ENCODE results near the gene HSD17B10.
"Not testable (repeated sequence)": the region's sequence is repeated elsewhere in the genome, so short reads cannot be mapped to it uniquely, and the experiment has no call there.

HSD17B10 gene

GRCh38 chrX:53433651-53434639 lies at the start of gene HSD17B10:
Gene HSD17B10, minus strand, starts transcription at chrX:53434370. Its CDS starts 25 bp downstream, at chrX:53434345.
- DNase-seq, result peak; percentile 74

DNA sequence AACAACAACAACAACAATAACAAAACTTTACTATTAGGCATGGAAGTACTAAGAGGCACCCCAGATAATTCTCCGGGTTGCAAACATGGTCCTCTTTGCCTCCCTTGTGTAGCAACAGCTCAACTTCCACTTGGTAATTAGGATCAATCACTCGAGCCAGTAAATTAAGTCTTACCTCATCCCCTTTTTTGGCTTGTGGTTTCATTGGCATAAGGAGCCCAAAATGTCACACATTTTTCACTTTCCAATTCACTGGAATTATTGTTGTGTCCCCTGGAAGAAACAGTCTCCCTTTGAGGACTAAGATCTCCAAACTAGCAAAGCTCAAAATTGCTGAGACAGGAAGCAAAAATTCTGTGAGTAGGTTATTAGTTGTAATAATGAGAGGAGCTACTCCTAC lies 49.2 kb upstream of the HSD17B10 start:
- DNase-seq, result no peak

DNA sequence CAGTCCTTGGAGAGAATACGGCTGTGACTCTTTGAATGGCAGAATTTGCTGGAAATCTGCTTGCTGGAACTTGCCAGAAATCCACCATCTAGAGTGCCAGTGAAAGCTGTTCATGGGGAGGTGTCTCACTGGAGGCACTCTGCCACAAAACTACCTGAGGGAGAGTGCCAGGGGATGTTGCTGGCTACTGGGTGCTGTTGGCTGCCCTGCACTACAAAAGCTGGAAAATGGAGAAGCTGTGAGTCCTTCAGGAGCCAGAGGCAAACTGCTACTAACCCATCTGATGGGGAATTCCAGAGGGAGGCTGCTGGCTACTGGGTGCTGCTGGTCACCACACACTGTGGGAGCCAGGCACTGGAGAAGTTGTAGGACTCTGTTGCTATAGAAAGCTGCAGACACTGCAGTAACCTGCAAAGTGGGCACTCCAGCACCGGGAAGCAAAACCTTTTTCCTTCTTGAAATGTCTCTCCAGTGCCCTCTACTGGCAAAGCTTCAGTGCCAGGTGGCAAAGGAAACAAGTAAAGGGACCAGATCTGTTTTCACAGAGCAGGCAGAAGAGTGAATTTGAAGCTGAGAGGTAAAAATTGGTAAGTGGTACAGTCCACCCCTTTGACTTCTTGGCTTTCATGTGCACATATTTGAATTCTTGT lies 47.8 kb upstream of the HSD17B10 start:
- DNase-seq, result peak; percentile 2

- no peak for DNase-seq
Observed at GRCh38 chrX:53481093-53481492, 46.9 kb upstream of the HSD17B10 start.

GRCh38 chrX:53479301-53479700 lies 45.1 kb upstream of the HSD17B10 start:
- DNase-seq, result no peak

DNA sequence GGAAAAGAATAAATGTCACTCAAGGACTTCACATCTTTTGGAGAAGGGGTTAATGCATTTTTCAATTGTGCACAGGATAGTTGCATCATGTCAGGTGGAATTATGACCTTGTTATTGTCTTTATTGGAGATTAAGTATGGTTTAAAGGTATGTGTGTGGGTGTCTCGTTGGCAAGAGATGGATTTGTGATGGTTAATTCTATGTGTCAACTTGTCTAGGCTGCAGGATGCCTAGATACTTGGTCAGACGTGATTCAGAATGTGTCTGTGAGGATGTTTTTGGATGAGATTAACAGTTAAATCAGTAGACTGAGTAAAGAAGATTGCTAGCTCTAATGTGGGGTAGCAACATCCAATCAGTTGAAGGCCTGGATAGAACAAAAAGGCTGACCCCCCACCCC lies 42.2 kb upstream of the HSD17B10 start:
- no peak for DNase-seq

DNA sequence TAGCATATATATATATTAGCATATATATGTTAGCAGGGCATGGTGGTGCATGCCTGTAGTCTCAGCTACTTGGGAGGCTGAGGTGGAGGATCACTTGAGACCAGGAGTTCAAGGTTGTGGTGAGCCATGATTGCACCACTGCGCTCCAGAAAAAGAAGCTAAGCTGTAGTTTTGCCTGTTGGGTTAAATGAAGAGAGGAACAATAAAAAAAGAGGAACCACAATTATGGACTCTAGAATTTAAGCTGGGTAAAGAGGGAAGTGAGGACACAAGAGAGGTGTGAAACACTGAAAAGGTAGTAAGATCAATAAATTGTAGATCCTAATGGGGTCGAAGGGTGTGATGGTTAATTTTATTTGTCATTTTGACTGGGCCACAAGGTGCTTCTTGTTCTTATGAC lies 40.5 kb upstream of the HSD17B10 start:
- DNase-seq, result no peak

DNA sequence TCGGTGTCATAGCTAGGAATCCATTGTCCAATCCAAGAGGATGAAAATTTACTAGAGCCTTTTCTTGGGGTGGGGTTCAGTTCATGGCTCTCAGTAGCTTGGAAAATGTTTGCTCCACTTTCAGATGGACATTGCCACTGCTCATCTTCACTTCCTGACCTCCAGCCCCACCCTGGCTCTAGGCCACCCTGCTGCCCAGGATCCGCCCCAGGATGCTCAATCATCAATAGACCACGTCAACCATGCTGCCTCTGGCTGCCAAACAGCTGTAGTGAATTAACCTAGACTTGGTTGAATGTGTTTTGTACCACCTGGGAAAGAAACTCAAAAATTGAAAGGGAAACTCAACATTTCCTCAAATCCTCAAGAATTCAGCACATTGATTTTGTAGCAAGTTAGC lies 37.2 kb upstream of the HSD17B10 start:
- DNase-seq, result no peak

DNA sequence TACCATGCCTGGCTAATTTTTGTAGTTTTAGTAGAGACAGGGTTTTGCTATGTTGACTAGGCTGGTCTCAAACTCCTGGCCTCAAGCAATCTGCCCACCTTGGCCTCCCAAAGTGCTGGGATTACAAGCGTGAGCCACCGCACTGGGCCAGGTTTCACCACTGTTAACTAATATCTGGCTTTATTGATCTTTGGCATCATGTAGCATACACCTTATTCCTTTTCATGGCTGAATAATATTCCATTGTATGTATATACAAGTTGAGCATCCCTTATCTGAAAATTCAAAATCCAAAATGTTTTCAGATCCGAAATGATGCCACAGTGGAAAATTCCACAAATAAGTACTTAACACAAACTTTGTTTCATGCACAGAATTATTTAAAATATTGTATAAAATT lies 34.5 kb upstream of the HSD17B10 start:
- DNase-seq, result not testable (repeated sequence)

GRCh38 chrX:53458082-53458481 lies 23.9 kb upstream of the HSD17B10 start:
- no peak for DNase-seq

- DNase-seq, result no peak
Observed at GRCh38 chrX:53456254-53456653, 22.1 kb upstream of the HSD17B10 start.

GRCh38 chrX:53452812-53453211 lies 18.6 kb upstream of the HSD17B10 start:
- DNase-seq, result no peak

DNA sequence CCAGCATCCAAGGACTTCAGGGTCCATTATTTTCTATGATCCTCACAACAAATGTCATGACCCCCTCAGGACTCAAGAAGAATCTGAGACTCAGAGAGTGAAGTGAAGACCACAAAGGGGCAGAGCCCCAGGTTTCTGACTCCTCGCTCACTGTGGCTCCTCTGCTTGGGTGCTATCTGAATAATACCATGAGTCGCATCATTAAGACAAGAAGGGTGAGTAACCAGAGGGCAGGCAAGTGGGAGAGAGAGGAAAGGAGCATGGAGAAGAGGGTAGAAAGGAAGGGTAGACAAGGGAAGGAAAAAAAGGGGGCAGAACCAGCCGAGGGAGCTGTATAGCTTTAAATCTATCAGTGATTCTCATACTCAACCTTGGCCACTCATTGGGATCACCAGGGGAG lies 15.5 kb upstream of the HSD17B10 start:
- no peak for DNase-seq

DNA sequence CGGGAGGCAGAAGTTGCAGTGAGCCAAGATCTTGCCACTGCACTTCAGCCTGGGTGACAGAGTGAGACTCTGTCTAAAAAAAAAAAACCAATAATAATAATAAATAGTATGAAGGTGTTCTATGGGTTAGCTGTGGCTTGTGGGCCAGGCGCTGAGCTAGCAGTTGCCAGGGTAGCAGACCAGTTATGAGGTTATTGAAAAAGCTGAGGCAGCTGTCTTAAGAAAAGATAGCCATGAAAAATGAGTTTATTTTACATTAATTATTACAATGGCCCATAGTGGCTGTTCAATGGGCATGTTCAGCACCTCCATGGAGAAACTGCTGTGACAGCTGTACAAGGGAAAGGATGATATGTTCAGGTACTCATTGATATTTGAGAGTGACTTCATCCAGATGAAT lies 13.3 kb upstream of the HSD17B10 start:
- DNase-seq, result no peak

DNA sequence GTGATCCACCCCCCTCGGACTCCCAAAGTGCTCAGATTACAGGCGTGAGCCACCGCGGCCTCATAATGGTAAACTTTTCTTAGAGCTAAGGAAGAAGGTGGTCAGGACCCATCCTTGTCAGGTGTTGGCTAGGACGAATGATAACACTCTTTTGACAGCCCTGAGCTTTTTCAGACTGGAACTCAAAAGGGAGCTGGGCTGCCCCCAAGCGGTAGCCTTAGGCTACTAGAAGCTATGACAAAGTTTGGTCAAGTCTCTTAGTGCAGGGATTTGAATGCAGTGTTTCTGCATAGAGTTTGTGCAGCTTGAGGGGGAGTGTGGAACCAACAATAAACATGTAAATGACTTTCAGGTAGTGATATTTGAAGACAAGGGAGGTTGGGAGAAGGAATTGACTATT lies 11.8 kb upstream of the HSD17B10 start:
- no peak for DNase-seq

- no peak for DNase-seq
Observed at GRCh38 chrX:53442322-53442631, 8.1 kb upstream of the HSD17B10 start.

DNA sequence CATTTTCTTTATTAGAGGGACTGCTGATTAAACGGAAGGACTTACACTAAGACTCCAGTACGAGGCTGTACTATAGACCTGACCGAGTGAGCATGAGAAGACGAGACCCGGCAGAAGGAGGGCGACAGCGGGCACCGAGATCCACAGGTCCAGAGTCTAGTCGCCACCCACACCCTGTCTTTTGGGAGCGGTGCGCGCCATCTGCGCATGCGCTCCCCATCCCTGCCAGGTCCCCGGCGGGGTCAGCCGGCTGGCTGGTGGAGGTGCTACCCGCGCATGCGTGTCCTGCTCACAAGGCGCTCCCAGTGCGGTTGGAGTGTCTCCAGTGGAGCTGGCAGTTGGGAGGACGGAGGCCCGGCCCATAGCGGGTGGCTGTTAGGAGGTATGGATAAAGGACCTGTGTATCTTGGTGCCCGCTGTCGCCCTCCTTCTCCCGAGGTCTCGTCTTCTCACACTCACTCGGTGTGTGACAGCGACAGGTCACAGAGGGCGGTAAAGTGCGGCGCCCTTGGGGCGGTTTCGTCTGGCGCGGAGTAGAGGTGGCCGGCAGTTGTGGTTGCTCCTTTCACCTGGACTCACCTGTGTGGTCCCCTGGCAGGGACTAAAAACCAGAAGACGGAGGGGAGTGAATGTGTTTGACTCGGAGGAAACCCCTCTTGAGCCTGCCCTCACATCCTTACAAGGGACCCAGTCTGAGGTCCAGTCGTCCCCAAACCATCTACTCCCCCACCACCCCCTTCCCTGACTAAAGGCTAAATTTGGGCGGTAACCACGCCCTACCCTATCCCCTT lies 7.6 kb upstream of the HSD17B10 start:
- peak; percentile 77 for DNase-seq

GRCh38 chrX:53440621-53441517 lies 6.7 kb upstream of the HSD17B10 start:
- DNase-seq, result no peak

- peak; percentile 62 for DNase-seq
Observed at GRCh38 chrX:53440101-53440500, 5.9 kb upstream of the HSD17B10 start.

- no peak for DNase-seq
Observed at GRCh38 chrX:53438832-53439230, 4.7 kb upstream of the HSD17B10 start.

GRCh38 chrX:53438174-53438831 lies 4.1 kb upstream of the HSD17B10 start:
- no peak for DNase-seq

DNA sequence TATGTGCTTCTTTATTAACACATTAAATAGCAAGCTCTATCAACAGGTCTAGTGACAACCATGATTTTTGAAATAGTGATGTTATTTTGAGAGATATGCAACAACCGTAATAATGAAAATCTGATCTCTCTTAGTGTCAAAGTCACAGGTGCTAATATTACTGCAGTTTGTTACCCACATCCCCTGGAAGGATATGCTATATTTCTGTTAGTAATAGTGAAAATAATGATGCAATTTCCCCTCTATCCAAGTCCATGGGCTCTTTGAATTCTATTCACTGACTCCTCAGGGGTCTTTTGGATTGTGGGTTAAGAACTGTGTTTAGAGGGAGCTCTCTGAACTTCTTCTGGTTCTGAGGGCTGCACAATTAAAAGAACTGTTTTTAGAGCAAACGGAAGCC lies 3.0 kb upstream of the HSD17B10 start:
- DNase-seq, result no peak

Data from DMS153 (cell line).